NCI-H524 treated with DMSO at 0.1 percent for 48 hours (cell line): Measurements from ENCODE around the gene SSRP1.
"Not testable (repeated sequence)": the region's sequence is repeated elsewhere in the genome, so short reads cannot be mapped to it uniquely, and the experiment has no call there.

Source experiments
- DNase-seq: peaks from one replicate; lab custom pipeline; 2025; lab: John Stamatoyannopoulos, UW

The SSRP1 gene

DNA sequence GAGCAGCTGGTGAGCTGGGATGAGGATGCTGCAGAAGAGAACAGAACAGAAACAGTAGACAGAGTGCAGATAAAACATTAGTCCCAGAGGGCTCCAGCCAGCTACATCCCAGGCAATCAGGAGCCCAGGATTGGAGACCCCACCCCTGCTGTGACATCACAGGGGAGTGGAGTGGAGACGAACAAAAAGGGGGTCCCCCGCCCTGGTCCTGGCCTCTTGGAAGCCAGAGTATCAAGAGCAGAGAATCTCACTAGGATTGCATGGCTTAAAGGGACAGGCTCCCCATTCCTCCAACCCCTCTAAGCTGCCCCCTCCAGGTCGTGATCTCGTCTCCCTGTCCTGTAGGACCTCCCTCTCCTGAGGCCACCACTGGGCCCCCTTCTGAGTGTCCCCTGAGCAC, 2.5 kb upstream of the SSRP1 start, which contains the start of gene P2RX3:
TSS of gene P2RX3 (plus strand) at position 211 of the 400 bp plus-strand sequence. CDS start 199 bp downstream, outside the sequence.
- peak; percentile 65 for DNase-seq

DNA sequence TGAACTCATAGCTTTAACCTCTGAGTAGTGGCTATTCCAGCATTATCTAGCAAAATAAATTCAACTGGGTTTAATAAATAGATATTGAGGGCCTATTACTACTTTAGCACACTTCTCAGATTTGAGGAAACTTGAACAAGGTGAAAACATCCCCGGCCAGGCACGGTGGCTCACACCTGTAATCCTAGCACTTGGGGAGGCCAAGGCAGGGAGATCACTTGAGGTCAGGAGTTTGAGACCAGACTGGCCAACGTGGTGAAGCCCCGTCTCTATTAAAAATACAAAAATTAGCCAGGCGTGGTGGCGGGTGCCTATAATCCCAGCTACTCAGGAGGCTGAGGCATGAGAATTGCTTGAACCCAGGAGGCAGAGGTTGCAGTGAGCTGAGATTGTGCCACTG, 1.2 kb upstream of the SSRP1 start:
- not testable (repeated sequence) for DNase-seq

DNA sequence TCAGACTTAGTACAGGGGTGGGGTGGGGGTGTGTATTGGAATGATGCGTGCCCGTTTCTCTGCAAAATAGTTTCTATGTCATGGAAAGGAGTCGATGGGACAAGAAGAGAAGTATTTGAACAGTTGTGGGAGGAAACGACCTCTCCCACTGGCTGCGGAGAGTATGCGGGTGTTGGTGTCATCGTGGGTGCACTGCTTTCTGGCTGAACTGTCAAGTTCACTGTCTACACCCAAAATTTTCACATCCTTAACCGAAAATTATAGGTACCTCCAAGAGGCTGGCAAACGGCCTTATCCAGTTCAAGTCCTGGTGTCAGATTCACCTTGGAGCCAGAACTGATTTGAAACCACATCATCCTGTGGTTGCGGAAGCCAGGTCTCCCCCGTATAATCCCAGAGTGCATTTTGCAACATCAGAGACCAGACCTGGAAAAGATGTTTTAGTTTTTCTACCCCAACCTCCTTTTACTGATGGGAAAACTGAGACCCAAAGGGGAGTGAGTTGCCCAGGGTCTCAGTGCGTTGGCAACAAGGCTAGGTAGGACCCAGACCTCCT, 497 bp upstream of the SSRP1 start:
- no peak for DNase-seq

GRCh38 chr11:57335023-57335342, 709 bp downstream of the SSRP1 start:
- DNase-seq = no peak

GRCh38 chr11:57332694-57333440, 2.8 kb downstream of the SSRP1 start:
- no peak for DNase-seq

GRCh38 chr11:57331720-57332119, 4.0 kb downstream of the SSRP1 start:
- DNase-seq = no peak

DNA sequence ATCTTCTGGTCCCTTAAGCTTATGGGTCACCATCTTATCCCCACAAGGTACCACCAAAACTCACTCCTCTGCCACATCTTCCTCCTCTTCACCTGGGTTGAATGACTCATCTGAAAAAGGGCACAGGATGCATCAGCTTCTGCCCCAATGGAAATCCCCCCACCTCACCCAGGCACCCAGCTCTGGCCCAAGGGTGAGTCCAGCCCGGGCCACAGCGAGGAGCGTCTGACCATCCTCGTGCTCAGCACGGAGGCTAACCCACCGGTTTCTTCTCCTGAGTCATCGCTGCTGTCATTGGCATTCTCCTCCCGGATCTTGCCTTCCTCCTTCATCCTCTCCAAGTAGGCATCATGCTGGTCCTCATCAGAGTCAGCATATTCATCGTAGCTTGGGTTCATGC, 5.7 kb downstream of the SSRP1 start:
- no peak for DNase-seq

DNA sequence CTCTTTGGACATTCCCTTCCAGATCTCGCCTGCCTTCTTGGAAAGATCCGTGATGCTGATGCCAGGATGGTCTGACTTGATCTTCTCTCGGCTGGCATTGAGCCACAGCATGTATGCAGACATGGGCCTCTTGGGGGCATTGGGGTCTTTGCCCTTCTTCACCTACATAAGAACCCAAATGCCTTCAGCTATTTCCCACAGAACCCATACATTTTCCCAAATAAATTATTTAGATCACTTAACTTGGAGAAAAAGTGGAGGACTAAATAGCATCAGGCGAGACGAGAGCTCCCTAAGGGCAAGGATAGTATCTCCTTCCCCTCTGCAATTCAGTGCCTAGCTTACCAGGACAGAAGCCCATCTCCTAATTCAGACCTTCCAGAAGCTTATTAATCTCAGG, 8.0 kb downstream of the SSRP1 start:
- no peak for DNase-seq

DNA sequence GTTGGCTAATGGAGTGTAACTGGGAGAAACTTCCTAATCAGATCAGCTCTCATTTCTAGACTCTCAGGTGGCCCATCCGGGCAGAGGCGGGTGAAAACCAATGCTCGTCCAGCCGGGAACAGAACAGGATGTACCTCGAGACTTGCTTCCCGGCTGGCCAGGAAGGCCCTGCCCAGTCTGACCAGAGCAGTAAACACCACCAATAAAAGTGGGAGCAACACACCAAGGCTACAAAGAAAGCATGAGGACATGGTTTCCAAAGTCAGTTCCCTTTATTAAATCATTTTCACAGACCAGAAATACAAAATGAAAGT, 10.0 kb downstream of the SSRP1 start:
- no peak for DNase-seq

- peak; percentile 79 for DNase-seq
These were observed 10.6 kb downstream of the SSRP1 start, which contains the start of gene TNKS1BP1 for GRCh38 chr11:57324886-57325734. Gene TNKS1BP1 (minus strand): TSS chr11:57324952. CDS start chr11:57321885, 3,067 bp downstream.

DNA sequence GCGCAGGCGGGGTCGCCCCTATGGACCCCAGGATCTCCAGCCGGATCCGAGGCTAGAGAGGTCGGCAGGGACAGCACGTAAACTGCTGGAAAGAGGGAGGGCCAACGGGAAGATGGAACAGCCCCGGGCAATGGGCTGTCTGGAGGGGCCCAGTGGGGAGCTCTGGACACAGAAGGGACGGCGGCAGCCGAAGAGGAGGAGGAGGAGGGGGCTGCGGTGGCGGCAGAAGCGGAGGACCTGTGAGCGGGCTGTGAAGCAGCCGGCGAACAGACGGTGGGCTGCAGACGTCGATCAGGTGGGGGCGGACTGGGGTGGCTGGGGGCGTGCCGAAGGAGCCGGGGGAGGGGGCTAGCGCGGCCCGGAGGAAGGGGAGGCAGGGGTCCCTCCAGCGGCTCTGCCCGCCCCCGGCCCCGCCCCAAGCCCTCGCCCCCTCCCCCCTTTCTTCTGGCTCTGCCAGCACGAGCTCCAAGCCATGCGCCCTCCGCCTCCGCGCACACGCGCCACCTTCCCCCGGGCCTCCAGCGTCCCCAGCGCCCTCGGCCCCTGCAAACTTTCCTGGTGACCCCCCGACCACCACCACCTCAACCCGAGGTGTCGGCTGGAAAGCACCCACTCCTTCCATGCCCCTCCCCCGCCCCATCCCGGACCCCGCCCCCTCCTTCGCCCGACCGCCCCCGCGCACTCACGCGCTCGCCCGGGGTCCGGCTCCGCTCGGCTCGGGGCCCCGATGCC, 11.4 kb downstream of the SSRP1 start:
- DNase-seq = no peak

DNA sequence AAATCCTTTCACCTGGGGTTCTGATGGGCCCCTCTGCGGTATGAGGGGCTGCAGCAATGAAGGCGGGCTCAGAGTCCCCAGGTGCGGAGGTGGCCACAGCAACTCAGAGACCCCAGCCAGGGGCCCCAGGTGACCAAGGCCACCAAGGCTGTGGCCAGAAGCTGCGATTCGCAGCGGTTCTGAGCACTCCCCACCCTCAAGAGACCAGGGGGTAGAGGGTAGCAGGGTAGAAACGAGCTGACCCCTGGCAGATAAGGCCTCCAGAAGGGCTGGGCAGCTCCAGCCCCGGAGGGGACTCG, 11.9 kb downstream of the SSRP1 start:
- no peak for DNase-seq

DNA sequence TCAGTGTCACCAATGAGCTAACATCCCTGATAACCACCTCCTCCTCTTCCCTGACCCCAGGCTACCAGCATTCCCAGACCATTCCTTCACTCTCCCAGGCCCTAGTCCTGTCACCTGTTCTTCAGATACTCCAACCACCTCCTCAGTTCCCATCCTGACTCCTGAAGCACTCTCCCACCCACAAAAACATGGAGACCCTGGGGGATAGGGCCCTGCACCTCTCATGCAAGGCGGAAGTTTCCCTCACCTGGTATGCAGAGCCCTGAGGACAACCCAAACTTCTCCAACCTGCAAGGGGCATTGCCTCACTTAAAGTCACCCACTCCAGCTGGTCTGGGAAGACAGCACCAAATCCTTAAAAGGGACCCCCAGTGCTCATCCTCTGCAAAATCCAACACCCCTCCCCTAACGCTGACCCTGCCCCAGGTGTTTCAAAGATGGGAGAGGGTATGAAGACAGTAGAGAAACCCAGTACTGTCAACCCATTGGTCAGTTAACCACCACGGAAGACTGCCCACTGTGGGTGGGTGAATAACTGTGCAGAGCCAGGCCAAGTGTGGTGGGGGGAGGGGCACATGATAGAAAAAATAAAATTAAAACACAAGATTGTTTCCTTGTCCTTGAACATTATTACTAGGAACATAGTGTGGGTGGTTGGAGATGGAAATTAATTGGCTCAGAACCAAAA, 12.4 kb downstream of the SSRP1 start:
- DNase-seq = no peak

DNA sequence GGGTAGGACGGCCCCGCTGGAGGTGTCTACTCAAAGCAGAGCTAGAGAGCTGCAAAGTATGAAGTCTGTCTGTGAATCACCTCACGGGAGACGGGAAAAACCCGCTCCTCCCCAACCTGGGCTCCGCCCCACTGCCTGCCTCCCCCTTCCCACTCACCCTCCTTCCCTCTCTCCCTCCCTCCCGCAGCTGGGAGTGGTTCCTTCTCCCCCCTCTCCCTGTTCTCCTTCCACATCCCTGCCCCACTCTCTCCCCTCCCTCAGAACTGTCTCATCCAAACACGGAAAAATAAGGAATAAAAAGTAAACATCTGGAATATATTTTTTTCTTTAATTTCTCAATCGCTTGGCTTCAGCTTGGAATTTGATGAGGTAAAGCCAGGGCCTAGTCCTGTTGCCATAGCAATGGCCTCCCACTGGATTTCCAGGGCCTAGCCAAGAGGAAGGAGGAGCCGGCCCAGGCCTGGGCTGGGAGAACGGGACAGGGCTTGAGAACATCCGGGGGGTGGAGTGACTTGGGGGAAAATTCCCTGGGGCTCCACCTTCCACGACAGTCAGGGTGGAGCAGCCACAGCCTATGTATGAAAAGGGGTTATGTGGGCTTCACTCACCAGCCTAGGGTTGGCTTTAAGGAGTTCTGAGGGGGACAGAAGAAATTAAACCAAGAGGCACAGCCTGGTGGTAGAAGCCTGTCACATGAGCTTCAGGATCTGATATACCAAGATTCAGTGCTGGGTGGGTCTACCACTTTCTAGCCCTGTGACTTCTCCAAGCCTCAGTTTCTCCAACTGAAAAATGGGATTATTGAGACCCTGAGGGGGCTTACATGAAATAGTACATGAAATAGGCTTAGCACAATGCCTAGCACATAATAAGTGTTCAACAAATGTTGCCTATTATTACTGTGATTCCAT, 13.2 kb downstream of the SSRP1 start:
- no peak for DNase-seq

DNA sequence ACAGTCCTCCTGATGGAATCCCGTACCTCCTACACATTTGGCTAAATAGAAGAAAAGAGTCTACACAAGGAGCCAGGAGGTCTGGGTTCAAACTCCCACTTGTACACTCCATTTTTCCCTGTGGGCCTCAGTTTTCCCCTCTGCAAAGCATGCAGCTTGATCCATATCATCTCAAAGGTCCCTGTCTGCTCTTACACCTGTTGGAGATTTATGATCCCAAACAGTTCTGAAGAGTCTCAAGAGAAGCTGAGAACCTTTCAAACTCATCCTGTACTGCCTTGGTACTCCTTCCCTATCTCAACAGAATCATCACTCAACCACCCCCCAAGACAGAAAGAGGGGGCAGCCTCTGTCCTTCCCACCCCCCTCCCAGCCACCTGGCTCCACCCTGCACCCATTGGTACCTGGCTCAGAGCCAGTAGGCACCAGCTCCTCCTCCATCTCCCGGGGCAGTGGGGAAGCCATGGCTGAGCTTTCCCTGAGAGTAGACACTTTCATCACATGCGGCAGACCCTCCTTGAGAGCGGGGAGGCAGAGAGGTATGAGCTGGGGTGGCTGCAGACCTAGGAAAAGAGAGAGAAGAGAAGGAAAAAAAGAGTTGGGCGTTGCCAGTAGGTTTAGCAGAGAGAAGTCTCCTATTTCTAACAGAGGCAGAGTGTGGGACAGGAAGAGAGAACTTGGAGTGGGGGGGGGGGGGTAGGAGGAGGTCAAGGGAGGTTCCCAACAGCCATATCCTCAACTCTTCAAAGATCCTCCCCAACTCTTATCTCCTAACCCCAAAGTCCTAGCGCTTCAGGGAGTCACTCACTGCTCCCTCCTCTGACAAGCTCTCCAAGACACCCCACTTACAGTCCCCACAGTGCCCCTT, 14.1 kb downstream of the SSRP1 start:
- no peak for DNase-seq

DNA sequence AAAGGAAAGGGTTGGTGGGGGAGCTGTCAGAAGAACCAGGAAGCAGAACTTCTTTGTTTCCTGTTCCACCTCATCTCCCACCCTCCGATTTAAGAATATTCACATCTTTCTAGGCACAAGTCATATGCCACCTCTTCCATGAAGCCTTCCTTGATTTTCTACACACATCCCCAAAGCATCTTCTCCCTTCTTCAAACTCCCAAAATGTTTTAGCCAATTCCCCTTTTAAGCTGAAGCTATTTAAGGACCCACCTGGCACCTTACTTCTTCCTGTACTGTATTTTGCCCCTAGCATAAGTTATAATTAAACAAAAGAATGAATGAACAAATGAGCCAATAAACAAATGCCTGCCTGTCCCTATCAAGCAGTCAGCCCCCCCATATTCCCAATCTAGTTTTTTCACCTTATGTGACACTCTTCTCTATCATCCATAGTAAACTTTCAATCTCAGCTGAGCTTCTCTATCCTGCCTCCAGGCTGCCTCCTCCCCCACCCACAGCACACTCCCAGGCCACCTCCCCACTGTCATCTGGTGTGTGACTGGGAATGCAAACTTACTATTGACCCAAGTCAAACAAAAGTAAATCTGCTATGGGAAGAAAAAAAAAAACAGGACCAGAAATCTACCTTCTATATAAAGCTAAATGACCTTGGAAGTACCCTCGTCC, 14.8 kb downstream of the SSRP1 start:
- no peak for DNase-seq

DNA sequence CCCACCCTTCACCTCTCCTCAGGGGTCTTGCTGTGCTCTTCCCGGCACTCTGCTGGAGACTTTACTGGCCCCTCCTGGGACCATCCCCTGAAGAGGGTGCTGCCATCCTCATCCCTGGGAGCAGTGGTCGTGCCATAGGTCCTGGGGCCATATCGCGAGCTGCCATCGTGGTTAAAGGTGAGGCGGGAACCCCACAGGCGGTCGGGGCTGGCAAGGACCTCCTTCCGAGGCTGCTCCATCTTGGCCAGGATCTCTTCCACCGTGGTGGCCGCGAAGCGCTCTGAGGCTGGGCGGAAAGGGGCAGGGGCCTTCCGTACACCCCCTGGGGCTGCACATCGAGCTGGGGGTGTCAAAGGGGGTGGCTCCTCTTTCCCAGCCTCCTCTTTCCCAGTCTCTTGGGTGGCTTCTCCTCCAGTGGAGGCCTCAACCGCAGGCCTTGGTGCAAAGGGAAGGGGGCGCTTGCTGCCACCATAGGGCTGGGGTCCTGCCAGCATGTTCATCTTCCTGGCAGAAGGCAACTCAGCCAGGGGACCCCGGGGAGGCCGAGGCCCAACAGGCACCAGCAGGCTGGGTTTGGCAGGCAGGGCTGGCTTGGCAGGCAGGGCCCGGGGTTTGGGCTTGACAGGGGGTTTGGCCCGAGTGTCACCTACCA, 15.5 kb downstream of the SSRP1 start:
- DNase-seq = no peak

GRCh38 chr11:57318178-57318577, 17.5 kb downstream of the SSRP1 start:
- DNase-seq = no peak

GRCh38 chr11:57316017-57316416, 19.7 kb downstream of the SSRP1 start:
- no peak for DNase-seq
